HCT116 (cell line): ENCODE results near the gene NOTCH1. TPM values are rescaled to one million over a fixed set of nuclear protein-coding genes. Genes with fewer than 3 reads are reported as not detected.

Experiments used
- ATAC-seq: fragments of 200-7000 bp; cut with Tn5 transposase; 2 replicates; pipeline ENCODE4 v1.9.1; 2020; ENCODE audit warnings: mild to moderate bottlenecking, moderate library complexity
- BruUV-seq: library from RNA; stranded (reverse); fragments of 400-500 nt; replicated peaks from 2 replicates; lab custom pipeline; 2021; lab: Mats Ljungman, UMichigan
- CTCF ChIA-PET: fragments of 300-600 bp; sonication (Branson Sonifier 250); formaldehyde crosslinking; loops from one replicate; lab custom pipeline; 2021; ENCODE audit warnings: antibody characterized with exemption; lab: Charles Lee
- POLR2A ChIA-PET: fragments of 300-600, 350-600 bp; sonication (Branson Sonifier 250); formaldehyde crosslinking; loops from one replicate; lab custom pipeline; 2021; ENCODE audit warnings: antibody characterized with exemption; lab: Charles Lee
- RAD21 ChIA-PET, 2 experiments: fragments of 300-600 bp; sonication (Branson Sonifier 250); formaldehyde crosslinking; loops; one replicate each; lab custom pipeline; 2023; ENCODE audit warnings: low total read pairs in 2 of 2; ENCODE audit not compliant: uncharacterized antibody in 2 of 2, unreplicated experiment in 2 of 2, low non-redundant PET in 1 of 2; lab: Charles Lee
- DNase-seq: peaks from one replicate; pipeline ENCODE4 v3.0.0-alpha.2; 2010; ENCODE audit warnings: low read depth, low spot score
- H2AFZ ChIP-seq: fragments of 200-600 bp; shearing (Covaris generic), sonication (generic); 2 replicates; pipeline ENCODE4 v1.6.1; 2017; ENCODE audit warnings: low read depth, mixed run types, mixed read lengths, antibody characterized with exemption, low read length; ENCODE audit not compliant: poor library complexity, severe bottlenecking
- H3K27ac ChIP-seq: 2 replicates; pipeline ENCODE4 v1.5.1; 2012; ENCODE audit warnings: low read depth, low read length
- H3K27me3 ChIP-seq: fragments of 200-600 bp; sonication (generic); 2 replicates; pipeline ENCODE4 v1.6.1; 2016; ENCODE audit warnings: mixed run types, low read length, mixed read lengths; ENCODE audit not compliant: insufficient read depth
- H3K36me3 ChIP-seq, 2 experiments: fragments of 200-500 bp in 1 of 2; fragments of 200-600 bp in 1 of 2; sonication (Bioruptor generic) in 1 of 2; sonication (generic) in 1 of 2; 2 replicates each; pipeline versions ENCODE4 v1.5.1 to v1.6.1; 2014 to 2016; ENCODE audit warnings: low read length in 2 of 2, inconsistent platforms in 1 of 2, mixed read lengths in 1 of 2, mixed run types in 1 of 2; ENCODE audit not compliant: insufficient read depth in 2 of 2, control insufficient read depth in 1 of 2
- H3K4me1 ChIP-seq, 2 experiments: fragments of 200-600 bp in 1 of 2; sonication (generic) in 1 of 2; 2 replicates each; pipeline versions ENCODE4 v1.5.1 to v1.6.1; 2012 to 2017; ENCODE audit warnings: low read length in 2 of 2, inconsistent platforms in 1 of 2, mild to moderate bottlenecking in 1 of 2, mixed read lengths in 1 of 2, mixed run types in 1 of 2, moderate library complexity in 1 of 2; ENCODE audit not compliant: insufficient read depth in 2 of 2, control insufficient read depth in 1 of 2
- H3K4me2 ChIP-seq: fragments of 200-600 bp; sonication (generic); 2 replicates; pipeline ENCODE4 v1.6.1; 2017; ENCODE audit warnings: mixed run types, low read length, mixed read lengths
- H3K4me3 ChIP-seq, 2 experiments: fragments of 200-600 bp in 1 of 2; sonication (generic) in 1 of 2; replicated peaks in 1 of 2; 2 replicates each; pipeline ENCODE4 v1.5.1; 2011 to 2016; ENCODE audit warnings: low read length in 2 of 2, control low read depth in 1 of 2, low read depth in 1 of 2, mild to moderate bottlenecking in 1 of 2, mixed read lengths in 1 of 2, mixed run types in 1 of 2
- H3K79me2 ChIP-seq: fragments of 200-600 bp; sonication (generic); 2 replicates; pipeline ENCODE4 v1.6.1; 2017; ENCODE audit warnings: mild to moderate bottlenecking, mixed run types, low read length, moderate library complexity, mixed read lengths; ENCODE audit not compliant: insufficient read depth
- H3K9ac ChIP-seq: fragments of 200-600 bp; sonication (generic); 2 replicates; pipeline ENCODE4 v1.6.1; 2016; ENCODE audit warnings: low read length, mixed read lengths
- H3K9me2 ChIP-seq: fragments of 200-600 bp; sonication (generic), shearing (Covaris generic); 2 replicates; pipeline ENCODE4 v1.6.1; 2017; ENCODE audit warnings: mixed run types, mild to moderate bottlenecking, moderate library complexity; ENCODE audit not compliant: insufficient read depth
- H3K9me3 ChIP-seq, 2 experiments: fragments of 200-500 bp in 1 of 2; fragments of 200-600 bp in 1 of 2; sonication (Bioruptor generic) in 1 of 2; sonication (generic) in 1 of 2; 2 replicates each; pipeline ENCODE4 v1.6.1; 2014 to 2017; ENCODE audit warnings: low read length in 2 of 2, mixed read lengths in 2 of 2, inconsistent platforms in 1 of 2, low read depth in 1 of 2, mild to moderate bottlenecking in 1 of 2, mixed run types in 1 of 2, moderate library complexity in 1 of 2; ENCODE audit not compliant: control insufficient read depth in 1 of 2, insufficient read depth in 1 of 2
- H4K20me1 ChIP-seq: fragments of 200-600 bp; sonication (generic), shearing (Covaris generic); 2 replicates; pipeline ENCODE4 v1.6.1; 2017; ENCODE audit warnings: mixed run types, mild to moderate bottlenecking, moderate library complexity; ENCODE audit not compliant: insufficient read depth
- CBX3 ChIP-seq: IDR thresholded peaks from 2 replicates; pipeline ENCODE4 v1.6.1; 2012; ENCODE audit warnings: low read depth
- EZH2phosphoT487 ChIP-seq: fragments of 200-600 bp; IDR thresholded peaks from 2 replicates; pipeline ENCODE4 v1.6.1; 2018; ENCODE audit warnings: antibody characterized with exemption, borderline replicate concordance
- MAX ChIP-seq: IDR thresholded peaks from 2 replicates; pipeline ENCODE4 v1.6.1; 2012
- POLR2AphosphoS5 ChIP-seq: IDR thresholded peaks from 2 replicates; pipeline ENCODE4 v1.6.1; 2011; ENCODE audit warnings: mild to moderate bottlenecking, low read depth, low read length, moderate library complexity
- ZBTB33 ChIP-seq: IDR thresholded peaks from 2 replicates; pipeline ENCODE4 v1.6.1; 2011; ENCODE audit warnings: mild to moderate bottlenecking, low read length, moderate library complexity; ENCODE audit not compliant: insufficient replicate concordance; ENCODE audit errors: extremely low read depth
- ZFX ChIP-seq: fragments of 450-650 bp; IDR thresholded peaks from 2 replicates; pipeline ENCODE4 v1.6.1; 2017
- ZNF274 ChIP-seq: fragments of 200-500 bp; sonication (Bioruptor generic); IDR thresholded peaks from 2 replicates; pipeline ENCODE4 v1.6.1; 2014; ENCODE audit warnings: mild to moderate bottlenecking, low read depth, low read length, inconsistent platforms
- intact Hi-C: fragments of 100-400 bp; cut with micrococcal nuclease; formaldehyde crosslinking; loops from 2 replicates; pipeline ENCODE4 v1.10.0; 2022
- total RNA-seq: library from RNA; stranded (reverse); gene quantifications from one replicate; pipeline ENCODE4 v1.2.1, GENCODE V29; 2021; ENCODE audit not compliant: unreplicated experiment

Gene NOTCH1
- total RNA-seq, 1 experiment from 2014 or later, result 36.2 TPM

- peak overlapping the region; percentile 59 to 67 for H3K4me3 ChIP-seq
- H3K79me2 ChIP-seq, result peaks cover 33% of the 10 kb centered on the region
- H3K9me3 ChIP-seq, result no peaks in the 10 kb centered on the region
- no TSS peak for BruUV-seq
- H3K4me2 ChIP-seq, result peak overlapping the region; percentile 94
- H3K27me3 ChIP-seq, result no peaks in the 10 kb centered on the region
- ATAC-seq, result peak; percentile 23
- peaks cover 42 to 61% of the 10 kb centered on the region in 2 experiments for H3K4me1 ChIP-seq
- ChIA-PET POLR2A (interaction anchor here (0.6 kb wide), 1 partner anchor 201 kb away, joined by 3 read pairs; no protein-coding TSS in a partner anchor), CTCF (no interaction called here), RAD21 (no interaction called here)
- peak overlapping the region; percentile 100 for H3K27ac ChIP-seq
- H2AFZ ChIP-seq, result no peak overlapping the region
- intact Hi-C loops, result loop anchor here (2.0 kb wide), 1 partner anchor 32 kb away; no protein-coding TSS in a partner anchor
- H4K20me1 ChIP-seq, result peaks cover 4% of the 10 kb centered on the region; the same call in 1 of the 2 replicates
- no peaks in the 10 kb centered on the region for H3K9me2 ChIP-seq
- TF ChIP-seq MAX (no peak), POLR2AphosphoS5 (peak; percentile 53), ZFX (peak; percentile 52; the same call in 1 of the 2 replicates), EZH2phosphoT487 (no peak), CBX3 (no peak), ZBTB33 (no peak), ZNF274 (no peak)
- peak overlapping the region; percentile 94 for H3K9ac ChIP-seq
- H3K36me3 ChIP-seq, result peaks cover 10 to 12% of the 10 kb centered on the region in 2 experiments; a peak in 1 of 4 replicates
- DNase-seq, result no peak
Observed at GRCh38 chr9:136546697-136547501, 1.1 kb upstream of the NOTCH1 start.
